ENCODE measurements around the gene REXO2. TPM values are rescaled to one million over a fixed set of nuclear protein-coding genes. Genes with fewer than 3 reads are reported as not detected.

Gene REXO2
- total and polyA plus RNA-seq, 2 of the 8 experiments (the other 6 are each of a cell fraction or from before 2014, with no cell fraction given) = 111 to 114 TPM

GRCh38 chr11:114483929-114484328, 44.7 kb downstream of the REXO2 start:
- Histone ChIP-seq H2AFZ (ENCODE audit: low read length) (peak overlapping the region; percentile 35; the same call in 1 of the 2 replicates), H2BK15ac (ENCODE audit: low read length) (peak overlapping the region; percentile 23; the same call in 1 of the 2 replicates), H3K79me2 (ENCODE audit: control insufficient read depth in 1 of 2, insufficient read depth in 2 of 2, low read length in 2 of 2) (no peaks in the 10 kb centered on the region), H4K8ac (ENCODE audit: extremely low read depth, insufficient read depth, low read length) (no peak overlapping the region), H3K27me3 (replicated peaks in 1 of 4; ENCODE audit: control insufficient read depth in 3 of 4, extremely low read depth in 1 of 4, insufficient read depth in 3 of 4, low read length in 3 of 4) (no peaks in the 10 kb centered on the region), H2AK5ac (ENCODE audit: low read depth, low read length) (0 out of 2 replicates have a peak overlapping the region, but pooled peaks have one; percentile 24), H3K4ac (replicated peaks; ENCODE audit: insufficient read length, low read depth, low read length) (no peak overlapping the region), H2BK5ac (ENCODE audit: low read depth, low read length) (0 out of 2 replicates have a peak overlapping the region, but pooled peaks have one; percentile 1), H3K18ac (ENCODE audit: extremely low read depth, low read length) (no peak overlapping the region; the same call in 1 of the 2 replicates), H3K4me3 (ENCODE audit: extremely low read depth in 1 of 4, insufficient read depth in 2 of 4, low read depth in 3 of 4, low read length in 4 of 4) (no peak overlapping the region), H3K36me3 (ENCODE audit: control insufficient read depth in 2 of 4, insufficient read depth in 4 of 4, low read length in 3 of 4) (no peaks in the 10 kb centered on the region), H3K79me1 (ENCODE audit: low read depth, low read length) (no peaks in the 10 kb centered on the region), H4K20me1 (replicated peaks in 1 of 2; ENCODE audit: control insufficient read depth in 1 of 2, insufficient read depth in 2 of 2, low read length in 2 of 2) (no peaks in the 10 kb centered on the region), H3K4me1 (replicated peaks in 1 of 4; ENCODE audit: control insufficient read depth in 3 of 4, insufficient read depth in 4 of 4, low read length in 3 of 4) (peaks cover 8 to 23% (median 15%) of the 10 kb centered on the region in 4 experiments), H3K27ac (ENCODE audit: low read depth, low read length) (no peak overlapping the region), H2BK20ac (ENCODE audit: low read length) (no peak overlapping the region), H3K9ac (replicated peaks in 1 of 4; ENCODE audit: extremely low read depth in 1 of 4, low read depth in 3 of 4, low read length in 3 of 4) (no peak overlapping the region), H3K4me2 (ENCODE audit: insufficient read depth in 1 of 2, low read depth in 2 of 2, low read length in 2 of 2) (no peak overlapping the region), H2BK12ac (ENCODE audit: low read depth, low read length) (no peak overlapping the region), H2BK120ac (replicated peaks; ENCODE audit: low read depth, low read length) (peak overlapping the region; percentile 1), H4K5ac (ENCODE audit: insufficient read length, low read depth, low read length) (no peak overlapping the region), H3K56ac (replicated peaks; ENCODE audit: insufficient read length, low read depth, low read length) (no peak overlapping the region), H3K23me2 (ENCODE audit: low read depth, low read length) (no peaks in the 10 kb centered on the region), H3K23ac (ENCODE audit: insufficient read length) (no peak overlapping the region), H4K91ac (replicated peaks; ENCODE audit: insufficient read length, low read length) (peak overlapping the region; percentile 5), H3K14ac (ENCODE audit: insufficient read length) (no peak overlapping the region), H3K9me3 (ENCODE audit: insufficient read depth in 2 of 2, low read depth in 1 of 2, low read length in 1 of 2) (peaks cover 0 to 4% of the 10 kb centered on the region in 2 experiments; a peak in 1 of 4 replicates)
- POLR2A ChIA-PET (ENCODE audit: partially characterized antibody) = no interaction called here
- WGBS, 2 experiments (ENCODE audit: extremely low coverage in 1 of 2, insufficient coverage in 1 of 2, insufficient read length in 1 of 2, insufficient replicate concordance in 2 of 2, low coverage in 1 of 2, low lambda C conversion rate in 2 of 2, missing lambda C conversion rate in 1 of 2) = 89% methylated on average over 2 of the region's 2 CpGs; no CpG with 5 or more reads in 1 of the 2 experiments
- CTCF ChIA-PET (ENCODE audit: partially characterized antibody) = no interaction called here
- no peak for FAIRE-seq
- DNase-seq (ENCODE audit: low read depth in 1 of 2, low spot score in 2 of 2) = no peak
- TF ChIP-seq CTBP2 (IDR thresholded peaks at IDR 0.05; ENCODE audit: borderline replicate concordance, insufficient read depth, insufficient read length, low read length) (no peak), BACH1 (IDR thresholded peaks at IDR 0.05; ENCODE audit: low read length) (peak; percentile 77), MAFK (IDR thresholded peaks at IDR 0.05; ENCODE audit: low read depth, low read length) (peak; percentile 28; the same call in 1 of the 2 replicates)

All from H1 (cell line).